Loucy (cell line): ENCODE results near the gene MAP3K19.

ENCODE experiments used
- EZH2phosphoT487 ChIP-seq: fragments of 200-600 bp; IDR thresholded peaks from 2 replicates; pipeline ENCODE4 v1.6.1; 2018; ENCODE audit warnings: antibody characterized with exemption, mild to moderate bottlenecking, moderate library complexity, borderline replicate concordance
- TF ChIP-seq, protein P1 (sequence below): fragments of 200-600 bp; sonication (generic); conservative IDR thresholded peaks from 2 replicates; pipeline ENCODE4 v1.5.1; 2014; ENCODE audit warnings: mild to moderate bottlenecking, antibody characterized with exemption, low read length

DNA sequence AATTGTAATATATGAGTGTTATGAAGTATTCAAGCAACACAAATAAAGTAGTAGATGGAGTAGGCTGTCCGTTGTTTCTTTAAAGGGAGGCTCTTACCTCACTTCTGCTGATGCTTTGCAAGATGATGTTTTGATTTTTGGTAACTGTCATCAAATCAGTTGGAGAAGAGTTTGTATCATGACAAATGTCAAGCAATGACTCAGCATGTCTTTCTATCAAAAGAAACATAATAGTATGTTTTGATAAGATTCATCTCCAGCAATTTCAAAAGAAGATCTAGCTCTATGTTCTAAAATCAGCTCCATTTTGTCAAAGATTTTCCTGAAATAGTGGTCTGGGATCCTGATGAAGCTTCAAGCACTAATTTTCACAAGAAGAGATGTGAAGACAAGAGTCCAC is 25.6 kb downstream of the MAP3K19 start:
- TF ChIP-seq, protein P1, sequence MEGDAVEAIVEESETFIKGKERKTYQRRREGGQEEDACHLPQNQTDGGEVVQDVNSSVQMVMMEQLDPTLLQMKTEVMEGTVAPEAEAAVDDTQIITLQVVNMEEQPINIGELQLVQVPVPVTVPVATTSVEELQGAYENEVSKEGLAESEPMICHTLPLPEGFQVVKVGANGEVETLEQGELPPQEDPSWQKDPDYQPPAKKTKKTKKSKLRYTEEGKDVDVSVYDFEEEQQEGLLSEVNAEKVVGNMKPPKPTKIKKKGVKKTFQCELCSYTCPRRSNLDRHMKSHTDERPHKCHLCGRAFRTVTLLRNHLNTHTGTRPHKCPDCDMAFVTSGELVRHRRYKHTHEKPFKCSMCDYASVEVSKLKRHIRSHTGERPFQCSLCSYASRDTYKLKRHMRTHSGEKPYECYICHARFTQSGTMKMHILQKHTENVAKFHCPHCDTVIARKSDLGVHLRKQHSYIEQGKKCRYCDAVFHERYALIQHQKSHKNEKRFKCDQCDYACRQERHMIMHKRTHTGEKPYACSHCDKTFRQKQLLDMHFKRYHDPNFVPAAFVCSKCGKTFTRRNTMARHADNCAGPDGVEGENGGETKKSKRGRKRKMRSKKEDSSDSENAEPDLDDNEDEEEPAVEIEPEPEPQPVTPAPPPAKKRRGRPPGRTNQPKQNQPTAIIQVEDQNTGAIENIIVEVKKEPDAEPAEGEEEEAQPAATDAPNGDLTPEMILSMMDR: no peak
- TF ChIP-seq EZH2phosphoT487: no peak
